Prostate gland (tissue), 2 donors: ENCODE results near the gene VPS72. TPM values are rescaled to one million over a fixed set of nuclear protein-coding genes. Genes with fewer than 3 reads are reported as not detected.

ENCODE experiments used
- DNase-seq: peaks from one replicate; pipeline ENCODE4 v3.0.0-alpha.2; 2019; ENCODE audit warnings: low spot score
- H3K27ac ChIP-seq, 2 donors: fragments of 200-600 bp; sonication (generic); 2 replicates each; pipeline ENCODE4 v1.5.1; 2017 to 2019
- H3K27me3 ChIP-seq: fragments of 200-600 bp; sonication (generic); replicated peaks from 2 replicates; pipeline ENCODE4 v1.5.1; 2019; ENCODE audit not compliant: insufficient read depth
- H3K36me3 ChIP-seq, 2 donors: fragments of 200-600 bp; sonication (generic); 1 replicate in 1 of 2; 2 replicates in 1 of 2; pipeline versions ENCODE4 v1.5.1 to v1.8.1; 2017 to 2019
- H3K4me1 ChIP-seq: fragments of 200-600 bp; sonication (generic); replicated peaks from 2 replicates; pipeline ENCODE4 v1.5.1; 2019
- H3K4me3 ChIP-seq, 2 donors: fragments of 200-600 bp; sonication (generic); 2 replicates each; pipeline ENCODE4 v1.5.1; 2017 to 2019
- H3K9me3 ChIP-seq: fragments of 200-600 bp; sonication (generic); 2 replicates; pipeline ENCODE4 v1.5.1; 2017
- POLR2A ChIP-seq: fragments of 450-650 bp; IDR thresholded peaks from one replicate; pipeline ENCODE4 v1.6.1; 2016; ENCODE audit warnings: antibody characterized with exemption, mild to moderate bottlenecking
- POLR2AphosphoS5 ChIP-seq: sonication (generic); formaldehyde crosslinking; IDR thresholded peaks from one replicate; pipeline ENCODE4 v1.6.1; 2017; ENCODE audit warnings: antibody characterized with exemption
- WGBS: methylation state at CpG from one replicate; pipeline ENCODE4 v1.1.5; 2018; 5-methylcytosine and 5-hydroxymethylcytosine counted together
- intact Hi-C: fragments of 100-400 bp; cut with DNase I; formaldehyde crosslinking; loops from one replicate; pipeline ENCODE4 v1.14.2; 2022
- total RNA-seq, 2 donors: library from RNA; depleted of rRNA; stranded (reverse); fragments of >200 nt; gene quantifications; one replicate each; pipeline ENCODE4 v1.1.0, GENCODE V29; 2016
- TF ChIP-seq, protein P1 (sequence below), 4 experiments: fragments of 200-600 bp in 2 of 4; fragments of 450-650 bp in 2 of 4; sonication (generic) in 2 of 4; IDR thresholded peaks; 1 replicate in 3 of 4; 2 replicates in 1 of 4; pipeline ENCODE4 v1.5.1; 2016 to 2019; ENCODE audit warnings: antibody characterized with exemption in 4 of 4, mild to moderate bottlenecking in 2 of 4, moderate library complexity in 2 of 4

VPS72 gene
- total RNA-seq, 2 donors from 2014 or later, result 49.4 to 52.7 TPM

GRCh38 chr1:151184211-151184610 is 5.8 kb downstream of the VPS72 start:
- DNase-seq, result no peak
- TF ChIP-seq, protein P1, sequence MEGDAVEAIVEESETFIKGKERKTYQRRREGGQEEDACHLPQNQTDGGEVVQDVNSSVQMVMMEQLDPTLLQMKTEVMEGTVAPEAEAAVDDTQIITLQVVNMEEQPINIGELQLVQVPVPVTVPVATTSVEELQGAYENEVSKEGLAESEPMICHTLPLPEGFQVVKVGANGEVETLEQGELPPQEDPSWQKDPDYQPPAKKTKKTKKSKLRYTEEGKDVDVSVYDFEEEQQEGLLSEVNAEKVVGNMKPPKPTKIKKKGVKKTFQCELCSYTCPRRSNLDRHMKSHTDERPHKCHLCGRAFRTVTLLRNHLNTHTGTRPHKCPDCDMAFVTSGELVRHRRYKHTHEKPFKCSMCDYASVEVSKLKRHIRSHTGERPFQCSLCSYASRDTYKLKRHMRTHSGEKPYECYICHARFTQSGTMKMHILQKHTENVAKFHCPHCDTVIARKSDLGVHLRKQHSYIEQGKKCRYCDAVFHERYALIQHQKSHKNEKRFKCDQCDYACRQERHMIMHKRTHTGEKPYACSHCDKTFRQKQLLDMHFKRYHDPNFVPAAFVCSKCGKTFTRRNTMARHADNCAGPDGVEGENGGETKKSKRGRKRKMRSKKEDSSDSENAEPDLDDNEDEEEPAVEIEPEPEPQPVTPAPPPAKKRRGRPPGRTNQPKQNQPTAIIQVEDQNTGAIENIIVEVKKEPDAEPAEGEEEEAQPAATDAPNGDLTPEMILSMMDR (IDR thresholded peaks at IDR 0.05), result no peak
- TF ChIP-seq POLR2A (no peak), POLR2AphosphoS5 (no peak)
- H3K4me3 ChIP-seq, result no peak overlapping the region
- peaks cover 8 to 17% of the 10 kb centered on the region in 2 donors for H3K36me3 ChIP-seq
- peaks cover 17% of the 10 kb centered on the region for H3K4me1 ChIP-seq
- H3K9me3 ChIP-seq, result no peaks in the 10 kb centered on the region
- H3K27ac ChIP-seq, result no peak overlapping the region
- intact Hi-C loops, result no loop called here
- 95% methylated on average over 10 of the region's 10 CpGs for WGBS
- no peaks in the 10 kb centered on the region for H3K27me3 ChIP-seq

- 92% methylated on average over 17 of the region's 17 CpGs for WGBS
Observed at GRCh38 chr1:151176514-151177045, 13.4 kb downstream of the VPS72 start.

GRCh38 chr1:151175863-151176262 is 14.1 kb downstream of the VPS72 start, which contains the start of gene TMOD4:
Gene TMOD4, minus strand, starts transcription at chr1:151175981. Its CDS starts 1,106 bp downstream, at chr1:151174875.
- Histone ChIP-seq H3K27me3 (no peaks in the 10 kb centered on the region), H3K9me3 (no peaks in the 10 kb centered on the region), H3K4me3 (no peak within 1 kb of the TSS), H3K36me3 (peaks cover 0 to 9% of the 10 kb centered on the region in 2 donors), H3K4me1 (no peaks in the 10 kb centered on the region), H3K27ac (no peak within 1 kb of the TSS)
- no peak for DNase-seq
- intact Hi-C loops, result no loop called here
- WGBS, result 44% methylated on average over 4 of the region's 4 CpGs
- TF ChIP-seq POLR2AphosphoS5 (no peak), POLR2A (no peak)
- TF ChIP-seq, protein P1 (IDR thresholded peaks at IDR 0.05), result peak in 2 of 4 experiments; percentile 10 to 30

More at GRCh38 chr1:151176514-151177045, 13.4 kb downstream of the VPS72 start:
- intact Hi-C loops, result no loop called here
- TF ChIP-seq POLR2A (no peak), POLR2AphosphoS5 (no peak)
- TF ChIP-seq, protein P1 (IDR thresholded peaks at IDR 0.05), result no peak
- DNase-seq, result no peak
- Histone ChIP-seq H3K36me3 (peaks cover 0 to 16% of the 10 kb centered on the region in 2 donors), H3K4me3 (no peak overlapping the region), H3K9me3 (no peaks in the 10 kb centered on the region), H3K4me1 (no peaks in the 10 kb centered on the region), H3K27me3 (no peaks in the 10 kb centered on the region), H3K27ac (no peak overlapping the region)

GRCh38 chr1:151175041-151175741 is 14.8 kb downstream of the VPS72 start:
- Histone ChIP-seq H3K27me3 (no peaks in the 10 kb centered on the region), H3K9me3 (no peaks in the 10 kb centered on the region), H3K4me1 (no peaks in the 10 kb centered on the region), H3K27ac (no peak overlapping the region), H3K36me3 (peaks cover 0 to 8% of the 10 kb centered on the region in 2 donors), H3K4me3 (no peak overlapping the region)
- WGBS, result 52% methylated on average over 6 of the region's 6 CpGs
- no peak for DNase-seq
- TF ChIP-seq, protein P1 (IDR thresholded peaks at IDR 0.05), result no peak
- TF ChIP-seq POLR2A (no peak), POLR2AphosphoS5 (no peak)
- intact Hi-C loops, result no loop called here
